ENCODE data around the gene NGEF. TPM values are rescaled to one million over a fixed set of nuclear protein-coding genes. Genes with fewer than 3 reads are reported as not detected.

Gene NGEF
- total RNA-seq, 1 donor from 2014 or later: 0.16 TPM

- Histone ChIP-seq H3K9me3 (ENCODE audit: insufficient read depth, low read depth, low read length) (no peaks in the 10 kb centered on the region), H3K4me2 (ENCODE audit: low read length) (no peak overlapping the region), H3K27me3 (ENCODE audit: insufficient read depth, low read length) (no peaks in the 10 kb centered on the region), H3K4me3 (ENCODE audit: insufficient read depth, low read depth, low read length) (no peak overlapping the region), H3K9ac (ENCODE audit: low read length) (no peak overlapping the region), H3K79me2 (ENCODE audit: insufficient read depth, low read length) (no peaks in the 10 kb centered on the region), H4K20me1 (ENCODE audit: insufficient read depth, low read length) (no peaks in the 10 kb centered on the region), H3K27ac (ENCODE audit: low read depth, low read length) (no peak overlapping the region), H2AFZ (ENCODE audit: low read depth, low read length) (no peak overlapping the region), H3K4me1 (ENCODE audit: insufficient read depth, low read length) (no peaks in the 10 kb centered on the region), H3K36me3 (ENCODE audit: insufficient read depth, low read length) (no peaks in the 10 kb centered on the region)
- TF ChIP-seq EZH2 (IDR thresholded peaks at IDR 0.05; ENCODE audit: insufficient read depth, low read length): no peak
- TF ChIP-seq, protein P1, sequence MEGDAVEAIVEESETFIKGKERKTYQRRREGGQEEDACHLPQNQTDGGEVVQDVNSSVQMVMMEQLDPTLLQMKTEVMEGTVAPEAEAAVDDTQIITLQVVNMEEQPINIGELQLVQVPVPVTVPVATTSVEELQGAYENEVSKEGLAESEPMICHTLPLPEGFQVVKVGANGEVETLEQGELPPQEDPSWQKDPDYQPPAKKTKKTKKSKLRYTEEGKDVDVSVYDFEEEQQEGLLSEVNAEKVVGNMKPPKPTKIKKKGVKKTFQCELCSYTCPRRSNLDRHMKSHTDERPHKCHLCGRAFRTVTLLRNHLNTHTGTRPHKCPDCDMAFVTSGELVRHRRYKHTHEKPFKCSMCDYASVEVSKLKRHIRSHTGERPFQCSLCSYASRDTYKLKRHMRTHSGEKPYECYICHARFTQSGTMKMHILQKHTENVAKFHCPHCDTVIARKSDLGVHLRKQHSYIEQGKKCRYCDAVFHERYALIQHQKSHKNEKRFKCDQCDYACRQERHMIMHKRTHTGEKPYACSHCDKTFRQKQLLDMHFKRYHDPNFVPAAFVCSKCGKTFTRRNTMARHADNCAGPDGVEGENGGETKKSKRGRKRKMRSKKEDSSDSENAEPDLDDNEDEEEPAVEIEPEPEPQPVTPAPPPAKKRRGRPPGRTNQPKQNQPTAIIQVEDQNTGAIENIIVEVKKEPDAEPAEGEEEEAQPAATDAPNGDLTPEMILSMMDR (IDR thresholded peaks at IDR 0.05; ENCODE audit: insufficient read depth, low read depth, low read length): no peak
- Mint-ChIP-seq H3K4me3 (ENCODE audit: unreplicated experiment) (no peak overlapping the region), H3K36me3 (ENCODE audit: low read depth, unreplicated experiment) (peaks cover 1% of the 10 kb centered on the region), H3K9me3 (ENCODE audit: unreplicated experiment) (no peaks in the 10 kb centered on the region), H3K4me1 (ENCODE audit: low read depth, unreplicated experiment) (peaks cover 2% of the 10 kb centered on the region), H3K27me3 (ENCODE audit: low read depth, unreplicated experiment) (peaks cover 29% of the 10 kb centered on the region), H3K27ac (ENCODE audit: unreplicated experiment) (no peak overlapping the region)
- DNase-seq (ENCODE audit: low read depth) (no peak), FAIRE-seq (no peak)
Measured at GRCh38 chr2:233058717-233059546, 45.9 kb upstream of the NGEF start.

- no peak overlapping the region for H3K9ac ChIP-seq (ENCODE audit: low read length)
- no peaks in the 10 kb centered on the region for H3K36me3 ChIP-seq (ENCODE audit: insufficient read depth, low read length)
- Mint-ChIP-seq H3K36me3 (ENCODE audit: low read depth, unreplicated experiment) (peaks cover 1% of the 10 kb centered on the region), H3K27me3 (ENCODE audit: low read depth, unreplicated experiment) (peaks cover 38% of the 10 kb centered on the region), H3K4me1 (ENCODE audit: low read depth, unreplicated experiment) (peaks cover under 1% of the 10 kb centered on the region), H3K27ac (ENCODE audit: unreplicated experiment) (no peak overlapping the region), H3K9me3 (ENCODE audit: unreplicated experiment) (no peaks in the 10 kb centered on the region), H3K4me3 (ENCODE audit: unreplicated experiment) (no peak overlapping the region)
- DNase-seq (ENCODE audit: low read depth) (no peak), FAIRE-seq (no peak)
- no peak overlapping the region for H2AFZ ChIP-seq (ENCODE audit: low read depth, low read length)
- TF ChIP-seq, protein P1 (IDR thresholded peaks at IDR 0.05; ENCODE audit: insufficient read depth, low read depth, low read length): no peak
- TF ChIP-seq EZH2 (IDR thresholded peaks at IDR 0.05; ENCODE audit: insufficient read depth, low read length): no peak
- no peaks in the 10 kb centered on the region for H3K4me1 ChIP-seq (ENCODE audit: insufficient read depth, low read length)
- no peak overlapping the region for H3K4me3 ChIP-seq (ENCODE audit: insufficient read depth, low read depth, low read length)
- H4K20me1 ChIP-seq (ENCODE audit: insufficient read depth, low read length): no peaks in the 10 kb centered on the region
- H3K27ac ChIP-seq (ENCODE audit: low read depth, low read length): no peak overlapping the region
- no peak overlapping the region for H3K4me2 ChIP-seq (ENCODE audit: low read length)
- H3K9me3 ChIP-seq (ENCODE audit: insufficient read depth, low read depth, low read length): no peaks in the 10 kb centered on the region
- H3K27me3 ChIP-seq (ENCODE audit: insufficient read depth, low read length): no peaks in the 10 kb centered on the region
- no peaks in the 10 kb centered on the region for H3K79me2 ChIP-seq (ENCODE audit: insufficient read depth, low read length)
Measured at GRCh38 chr2:233056961-233057605, 44.0 kb upstream of the NGEF start.
